GM19238 (cell line): ENCODE data around the gene DCLK1.

Experiments used
- DNase-seq: peaks from one replicate; pipeline ENCODE4 v3.0.0; 2011; ENCODE audit warnings: low spot score; ENCODE audit not compliant: insufficient read length

DCLK1 gene

GRCh38 chr13:35835989-35836388, 295.2 kb downstream of the DCLK1 start:
- DNase-seq = no peak

- no peak for DNase-seq
Measured at GRCh38 chr13:35833608-35834275, 297.4 kb downstream of the DCLK1 start.

- no peak for DNase-seq
Measured at GRCh38 chr13:35833031-35833430, 298.2 kb downstream of the DCLK1 start.

- DNase-seq = no peak
Measured at GRCh38 chr13:35832551-35832950, 298.6 kb downstream of the DCLK1 start.

- DNase-seq = no peak
Measured at GRCh38 chr13:35830850-35831450, 300.2 kb downstream of the DCLK1 start.

- DNase-seq = no peak
Measured at GRCh38 chr13:35826626-35827254, 304.4 kb downstream of the DCLK1 start.

- no peak for DNase-seq
Measured at GRCh38 chr13:35824825-35825224, 306.4 kb downstream of the DCLK1 start.

- DNase-seq = no peak
Measured at GRCh38 chr13:35824395-35824794, 306.8 kb downstream of the DCLK1 start.

GRCh38 chr13:35822666-35823065, 308.5 kb downstream of the DCLK1 start:
- no peak for DNase-seq

- no peak for DNase-seq
Measured at GRCh38 chr13:35818633-35819067, 312.5 kb downstream of the DCLK1 start.

- no peak for DNase-seq
Measured at GRCh38 chr13:35817642-35818607, 313.3 kb downstream of the DCLK1 start.

GRCh38 chr13:35814605-35815011, 316.6 kb downstream of the DCLK1 start:
- no peak for DNase-seq

- no peak for DNase-seq
Measured at GRCh38 chr13:35812736-35813135, 318.4 kb downstream of the DCLK1 start.

GRCh38 chr13:35810321-35810720, 320.9 kb downstream of the DCLK1 start:
- DNase-seq = no peak

GRCh38 chr13:35808846-35809245, 322.3 kb downstream of the DCLK1 start:
- no peak for DNase-seq

GRCh38 chr13:35804901-35805300, 326.3 kb downstream of the DCLK1 start:
- no peak for DNase-seq

- no peak for DNase-seq
Measured at GRCh38 chr13:35797991-35798390, 333.2 kb downstream of the DCLK1 start.

- no peak for DNase-seq
Measured at GRCh38 chr13:35797244-35797643, 333.9 kb downstream of the DCLK1 start.

- no peak for DNase-seq
Measured at GRCh38 chr13:35796623-35797022, 334.6 kb downstream of the DCLK1 start.

- no peak for DNase-seq
Measured at GRCh38 chr13:35794734-35795389, 336.3 kb downstream of the DCLK1 start.

GRCh38 chr13:35793823-35794222, 337.4 kb downstream of the DCLK1 start:
- no peak for DNase-seq
